IPS-18c (cell line): ENCODE measurements around the gene YLPM1.

Source experiments
- H3K4me3 ChIP-seq: 2 replicates; pipeline ENCODE4 v1.7.0; 2013; ENCODE audit warnings: low read depth, mild to moderate bottlenecking, low read length, moderate library complexity; ENCODE audit not compliant: insufficient read depth
- H3K9me3 ChIP-seq: one replicate; pipeline ENCODE4 v1.6.1; 2013; ENCODE audit warnings: mild to moderate bottlenecking, low read length, moderate library complexity; ENCODE audit not compliant: control insufficient read depth, insufficient read depth

The YLPM1 gene

DNA sequence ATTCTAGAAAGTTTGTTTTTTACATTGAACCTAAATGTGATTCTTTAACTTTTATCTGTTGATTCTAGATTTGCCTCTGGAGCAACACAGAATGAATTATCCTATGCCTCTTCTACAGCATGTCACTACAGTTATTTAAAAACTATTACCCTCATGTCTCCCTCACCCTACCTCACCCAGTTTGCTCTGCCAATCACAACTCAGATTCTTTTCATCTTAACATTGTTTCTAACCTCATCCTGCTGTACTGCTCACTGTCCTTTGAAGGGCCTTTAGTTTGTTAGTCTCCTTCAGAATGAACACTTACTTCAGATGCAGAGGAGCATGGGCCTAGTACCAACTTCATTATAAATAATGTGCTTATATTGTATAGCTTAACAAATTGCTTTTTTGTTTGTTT is 21.5 kb downstream of the YLPM1 start:
- H3K9me3 ChIP-seq = no peaks in the 10 kb centered on the region
- H3K4me3 ChIP-seq = no peak overlapping the region

DNA sequence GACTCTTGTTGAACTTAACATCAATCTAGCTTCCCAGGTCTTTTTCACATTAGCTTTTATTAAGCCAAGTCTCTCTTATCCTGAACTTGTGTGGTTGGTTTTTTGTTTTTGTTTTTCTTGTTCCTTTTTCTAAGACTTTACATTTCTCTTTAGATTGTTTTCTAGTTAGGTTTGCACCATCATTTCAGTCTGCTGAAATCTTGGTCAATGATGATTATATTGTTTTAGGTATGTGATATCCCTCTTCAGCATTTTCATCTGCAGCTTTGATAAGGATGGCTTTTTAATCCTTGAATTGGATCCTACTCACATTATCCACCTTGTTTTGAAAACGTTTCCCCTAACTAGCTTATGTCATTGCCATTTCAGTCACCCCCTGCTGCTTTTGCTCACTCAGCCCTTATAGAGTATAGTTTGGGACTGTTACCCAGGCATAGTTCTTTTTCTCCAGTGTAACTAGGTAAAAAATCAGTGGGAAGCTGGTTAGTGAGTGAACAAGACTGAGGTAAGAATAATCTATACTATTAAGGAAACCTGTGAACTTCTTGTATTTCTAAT is 22.0 kb downstream of the YLPM1 start:
- Histone ChIP-seq H3K9me3 (no peaks in the 10 kb centered on the region), H3K4me3 (no peak overlapping the region)

DNA sequence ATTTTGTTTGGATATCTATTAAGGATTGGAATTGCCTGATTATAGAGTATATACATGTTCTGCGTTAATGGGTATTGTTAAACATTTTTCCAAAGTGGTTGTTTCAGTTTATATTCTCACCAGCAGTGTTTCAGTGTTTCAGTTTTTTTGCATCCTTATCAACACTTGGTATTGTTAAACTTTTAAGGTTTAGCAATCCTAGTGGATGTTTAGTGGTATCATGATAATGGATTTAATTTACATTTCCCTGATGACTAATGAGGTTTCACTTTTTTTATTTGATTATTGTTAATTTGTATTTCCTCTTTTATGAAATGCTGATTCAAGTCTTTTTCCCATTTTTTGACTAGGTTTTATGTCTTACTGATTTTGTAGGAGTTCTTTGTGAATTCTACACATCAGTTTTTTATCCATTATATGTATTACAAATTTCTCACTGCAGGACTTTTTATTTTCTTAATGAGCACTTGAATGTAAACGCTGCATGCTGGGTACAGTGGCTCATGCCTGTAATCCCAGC is 23.7 kb downstream of the YLPM1 start:
- H3K4me3 ChIP-seq = no peak overlapping the region
- no peaks in the 10 kb centered on the region for H3K9me3 ChIP-seq

DNA sequence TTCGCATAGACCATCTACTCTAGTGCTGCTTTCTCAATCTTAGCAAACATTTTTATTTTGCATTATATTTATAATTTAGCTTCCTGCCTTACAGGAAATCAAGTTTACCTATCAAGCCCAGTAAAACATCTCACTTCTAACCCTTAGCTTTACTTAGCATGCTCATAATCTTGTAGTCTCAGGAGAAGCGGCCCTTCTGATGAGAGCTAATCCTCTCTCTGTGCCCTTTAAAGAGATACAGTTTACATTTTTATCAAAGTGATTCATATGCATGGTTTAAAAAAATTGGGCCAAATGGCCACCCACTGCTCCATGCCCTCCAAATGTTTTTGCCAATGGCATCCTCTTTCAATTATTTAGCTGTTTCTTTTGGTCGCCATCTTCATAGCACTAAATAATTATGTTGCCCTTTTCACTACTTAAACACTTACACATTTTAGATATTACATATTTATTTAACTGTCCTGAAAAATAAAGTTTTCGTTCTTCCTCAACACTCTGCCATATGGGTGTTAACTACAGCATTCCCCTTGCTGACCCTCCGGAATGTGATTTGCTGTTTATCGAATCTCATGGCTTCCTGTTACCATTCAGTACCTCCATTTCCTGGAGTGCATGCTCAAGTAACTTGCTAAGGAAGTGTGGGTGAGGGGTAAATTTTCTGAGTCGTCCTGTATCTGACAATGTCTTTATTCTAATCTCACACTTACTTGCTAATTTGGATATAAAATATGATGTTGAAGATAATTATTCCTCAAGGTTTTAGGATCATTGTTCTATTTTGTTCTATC is 29.3 kb downstream of the YLPM1 start:
- no peaks in the 10 kb centered on the region for H3K9me3 ChIP-seq
- H3K4me3 ChIP-seq = no peak overlapping the region

DNA sequence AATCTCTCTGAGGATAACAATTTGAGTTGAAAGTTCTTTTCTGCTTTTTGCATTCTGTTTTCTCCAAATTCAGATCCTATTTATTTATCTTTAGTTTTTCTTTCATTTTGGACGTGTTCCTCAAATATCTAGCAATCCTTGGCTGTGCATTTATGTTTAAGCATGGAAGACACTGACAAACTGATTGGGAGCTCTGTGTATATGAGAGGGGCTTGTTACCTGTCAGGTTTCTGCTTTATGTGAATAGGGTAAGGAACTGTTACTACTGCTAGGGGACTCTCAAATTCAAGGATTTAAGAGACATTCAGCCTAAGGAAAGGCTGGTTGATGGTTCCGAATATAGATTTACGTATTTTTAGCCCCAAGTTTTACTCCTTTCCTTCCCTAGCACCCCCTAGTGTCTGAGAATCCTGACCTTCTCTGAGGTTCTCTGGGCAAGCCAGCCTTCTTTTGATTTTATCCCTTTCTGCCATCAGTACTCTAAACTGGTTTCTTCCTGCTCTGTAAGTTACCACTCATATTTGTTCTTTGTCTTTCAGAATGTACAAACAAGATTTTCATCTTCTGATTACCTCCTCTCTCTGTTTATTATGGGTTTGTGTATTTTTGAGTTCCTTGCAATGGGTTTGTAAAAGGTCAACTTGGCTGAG is 30.5 kb downstream of the YLPM1 start:
- no peak overlapping the region for H3K4me3 ChIP-seq

DNA sequence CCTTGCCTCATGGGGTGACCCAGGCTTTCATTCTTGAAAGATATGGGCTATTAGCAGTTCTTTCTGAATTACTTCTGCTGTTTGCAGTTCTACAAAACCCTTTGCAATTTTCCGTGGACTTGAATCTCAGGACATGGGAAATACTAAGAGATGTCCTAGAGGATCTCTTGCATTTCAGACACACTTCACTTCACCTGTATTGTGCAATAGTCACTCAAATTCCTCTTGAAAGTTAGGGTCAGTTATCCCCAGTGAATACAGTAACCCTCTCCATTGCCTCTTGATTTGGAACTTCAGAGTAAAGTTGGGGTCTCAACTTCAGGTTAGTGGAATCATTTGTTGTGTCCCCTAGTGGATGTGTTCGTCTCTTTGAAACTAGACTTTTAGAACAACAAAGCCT is 31.8 kb downstream of the YLPM1 start:
- no peak overlapping the region for H3K4me3 ChIP-seq
- H3K9me3 ChIP-seq = no peaks in the 10 kb centered on the region

More for the DNA sequence above, 30.5 kb downstream of the YLPM1 start:
- no peaks in the 10 kb centered on the region for H3K9me3 ChIP-seq

DNA sequence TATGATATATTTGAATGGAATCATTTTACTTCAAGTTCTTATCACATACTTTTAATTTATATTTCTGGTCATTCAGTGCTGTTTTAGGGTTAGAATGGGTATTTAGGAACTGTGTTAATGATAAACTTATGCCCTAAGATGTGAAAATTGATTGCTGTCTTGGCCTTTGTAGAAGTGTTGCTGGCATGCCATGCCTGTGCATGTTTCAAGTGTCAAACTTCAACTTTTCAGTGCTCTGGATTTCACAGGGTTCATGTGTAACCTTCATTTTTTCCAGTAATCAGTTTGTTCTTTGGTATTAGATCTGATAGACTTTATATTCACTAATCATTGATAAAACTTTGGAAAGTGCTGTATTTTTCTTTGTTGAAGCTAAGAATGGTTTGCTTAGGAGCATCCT is 36.6 kb downstream of the YLPM1 start:
- Histone ChIP-seq H3K9me3 (no peaks in the 10 kb centered on the region), H3K4me3 (no peak overlapping the region)

DNA sequence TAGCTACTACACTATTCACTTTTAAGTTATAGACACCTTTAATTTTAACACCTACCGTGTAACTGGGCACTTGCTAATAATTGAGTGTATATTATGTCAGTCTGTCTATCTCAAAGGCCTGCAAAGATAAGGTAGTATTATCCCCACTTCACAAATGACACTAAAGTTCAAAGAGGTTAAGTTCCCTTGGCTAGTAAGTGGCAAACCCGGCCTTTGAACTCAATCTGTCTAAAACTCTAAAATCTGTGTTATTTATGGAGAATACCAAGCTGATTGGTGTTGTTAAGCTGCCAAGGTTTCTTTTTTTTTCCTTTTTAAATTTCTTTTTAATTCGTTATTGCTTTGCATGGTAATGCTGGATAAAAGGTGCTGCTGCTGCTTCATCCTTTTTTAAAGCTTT is 37.7 kb downstream of the YLPM1 start:
- Histone ChIP-seq H3K9me3 (no peaks in the 10 kb centered on the region), H3K4me3 (no peak overlapping the region)

DNA sequence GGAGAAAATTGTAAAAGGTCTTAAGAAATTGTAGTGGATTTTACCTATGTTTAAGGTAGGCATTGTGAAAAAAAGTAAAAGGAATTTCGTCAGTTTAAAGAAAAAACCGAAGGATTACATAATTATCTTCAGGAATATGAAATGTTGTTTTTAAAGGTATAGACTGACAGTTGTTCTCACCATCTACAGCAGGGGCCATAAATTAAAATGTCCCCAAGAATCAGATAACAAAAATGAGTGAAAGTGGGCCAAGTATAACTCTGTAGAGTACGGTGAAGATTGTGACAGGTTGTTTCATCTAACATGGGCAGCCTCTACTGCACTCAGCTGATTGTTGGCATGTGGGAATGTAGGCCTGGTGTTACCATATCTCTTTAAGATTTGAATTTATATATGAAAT is 38.3 kb downstream of the YLPM1 start:
- Histone ChIP-seq H3K9me3 (no peaks in the 10 kb centered on the region), H3K4me3 (no peak overlapping the region)

DNA sequence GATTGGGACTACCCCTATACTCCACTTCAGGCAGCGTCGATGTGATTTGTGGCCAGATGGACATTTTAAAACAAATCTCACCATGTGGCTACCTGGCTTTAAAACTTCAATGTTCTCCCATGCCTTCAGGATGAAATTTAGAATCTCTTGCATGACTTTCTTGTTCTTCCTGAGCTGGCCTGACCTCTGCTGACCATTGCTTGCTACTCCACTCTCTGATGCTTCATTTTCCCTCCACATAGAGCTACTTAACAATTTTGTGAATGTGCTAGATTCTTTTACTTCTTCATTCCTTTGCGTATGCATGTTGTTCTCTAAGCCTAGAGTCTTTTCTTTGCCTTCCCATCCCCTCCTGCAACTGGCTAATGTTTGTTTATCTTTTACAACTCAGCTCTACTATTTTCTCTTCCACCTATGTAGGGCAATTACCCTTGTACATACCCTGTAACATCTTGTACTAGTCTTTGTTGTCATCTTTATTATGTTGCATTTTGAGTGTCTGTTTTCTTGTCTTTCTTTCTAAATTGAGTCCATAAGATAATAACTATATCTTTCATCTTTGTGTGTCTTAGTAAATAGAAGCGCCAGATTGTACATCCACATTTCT is 41.2 kb downstream of the YLPM1 start:
- Histone ChIP-seq H3K9me3 (no peaks in the 10 kb centered on the region), H3K4me3 (no peak overlapping the region)

DNA sequence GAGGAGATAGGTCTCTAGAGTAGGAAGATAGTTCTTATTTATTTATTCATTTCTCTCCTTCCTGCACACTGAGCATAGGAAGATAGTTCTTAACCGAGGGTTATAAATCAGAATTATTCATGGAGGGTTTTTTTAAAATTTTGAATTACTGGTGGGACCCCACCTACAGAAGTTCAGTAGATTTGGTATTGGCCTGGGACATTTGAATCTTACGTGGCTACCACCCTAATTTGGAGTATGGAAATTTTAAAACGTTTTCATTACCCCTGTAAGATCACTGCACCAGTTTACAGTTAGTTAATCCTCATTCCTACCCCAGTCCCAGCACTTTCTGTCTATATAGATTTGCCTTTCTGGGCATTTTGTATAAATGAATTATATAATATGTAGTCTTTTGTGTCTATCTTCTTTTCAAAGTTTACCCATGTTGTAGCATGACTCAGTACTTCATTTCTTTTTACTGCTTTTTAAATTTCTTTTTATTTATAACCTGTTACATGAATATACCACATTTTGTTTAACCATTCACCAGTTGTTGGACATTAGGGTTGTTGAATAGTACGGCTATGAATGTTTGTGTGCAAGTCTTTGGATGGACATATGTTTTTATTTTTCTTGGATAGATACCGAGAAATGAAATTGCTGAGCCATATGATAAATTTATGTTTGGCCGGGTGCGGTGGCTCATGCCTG is 44.9 kb downstream of the YLPM1 start:
- Histone ChIP-seq H3K9me3 (no peaks in the 10 kb centered on the region), H3K4me3 (no peak overlapping the region)

DNA sequence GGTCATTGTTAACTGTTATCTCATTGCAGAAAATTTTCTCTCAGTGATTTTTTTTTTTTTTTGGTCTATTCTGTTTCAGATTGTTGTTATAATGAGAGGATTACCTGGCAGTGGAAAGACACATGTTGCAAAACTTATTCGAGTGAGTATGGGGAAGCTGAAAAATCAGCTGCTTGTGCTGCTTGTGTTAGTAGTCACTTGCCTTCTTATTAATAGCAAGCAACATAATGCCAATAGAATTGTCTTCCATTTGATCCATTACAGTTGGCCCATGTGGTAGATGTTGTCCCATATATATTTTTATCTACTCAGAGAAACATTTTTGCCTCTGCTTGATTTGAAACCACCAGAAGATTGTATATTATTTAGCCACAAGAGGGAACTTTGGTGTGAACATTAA is 53.0 kb downstream of the YLPM1 start:
- Histone ChIP-seq H3K9me3 (no peaks in the 10 kb centered on the region), H3K4me3 (no peak overlapping the region)

DNA sequence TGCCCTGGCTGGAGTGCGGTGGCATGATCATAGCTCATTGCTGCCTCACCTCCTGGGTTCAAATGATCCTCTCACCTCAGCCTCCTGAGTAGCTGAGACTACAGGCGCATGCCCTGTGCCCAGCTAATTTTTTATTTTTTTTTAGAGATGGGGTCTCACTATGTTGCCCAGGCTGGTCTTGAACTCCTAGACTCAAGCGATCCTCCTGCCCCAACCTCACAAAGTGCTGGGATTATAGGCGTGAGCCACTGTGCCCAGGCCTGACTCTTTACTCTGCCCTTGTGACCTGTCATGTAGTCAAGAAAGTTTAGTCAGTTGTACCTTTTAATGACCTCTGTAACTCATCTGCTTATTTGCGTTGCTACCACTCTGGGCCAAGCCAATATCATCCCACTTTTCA is 57.2 kb downstream of the YLPM1 start:
- H3K4me3 ChIP-seq = no peak overlapping the region
- no peaks in the 10 kb centered on the region for H3K9me3 ChIP-seq

DNA sequence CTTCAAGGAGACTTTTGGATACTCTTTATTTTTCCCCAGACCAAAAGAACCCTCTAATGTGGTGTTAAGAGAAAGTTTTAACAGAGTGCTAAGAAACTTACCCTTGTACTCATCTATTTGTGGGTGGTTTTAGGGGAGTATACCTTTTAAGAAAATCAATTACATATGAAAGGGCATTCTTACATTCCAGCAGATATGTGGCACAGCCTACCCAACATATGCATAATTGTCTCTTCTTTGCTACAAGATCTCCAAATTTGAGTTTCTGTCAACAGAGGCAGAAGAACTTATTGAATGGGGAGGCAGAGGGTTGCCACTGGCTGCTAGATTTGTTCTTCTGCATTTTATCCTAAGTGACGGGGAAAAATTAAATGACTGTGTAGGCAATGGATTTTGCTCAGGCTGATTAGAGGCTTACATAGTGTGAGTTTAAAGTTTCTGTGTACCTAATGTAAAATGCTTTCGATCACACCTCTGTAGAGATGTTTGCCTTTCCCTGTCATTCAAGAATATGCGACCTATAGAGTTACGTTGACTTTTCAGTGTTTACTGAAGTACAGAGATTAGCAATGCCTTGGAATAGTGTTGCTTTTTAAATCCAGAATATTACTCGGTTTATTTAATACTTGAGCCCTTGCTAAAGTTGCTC is 58.3 kb downstream of the YLPM1 start:
- Histone ChIP-seq H3K4me3 (no peak overlapping the region), H3K9me3 (no peaks in the 10 kb centered on the region)

DNA sequence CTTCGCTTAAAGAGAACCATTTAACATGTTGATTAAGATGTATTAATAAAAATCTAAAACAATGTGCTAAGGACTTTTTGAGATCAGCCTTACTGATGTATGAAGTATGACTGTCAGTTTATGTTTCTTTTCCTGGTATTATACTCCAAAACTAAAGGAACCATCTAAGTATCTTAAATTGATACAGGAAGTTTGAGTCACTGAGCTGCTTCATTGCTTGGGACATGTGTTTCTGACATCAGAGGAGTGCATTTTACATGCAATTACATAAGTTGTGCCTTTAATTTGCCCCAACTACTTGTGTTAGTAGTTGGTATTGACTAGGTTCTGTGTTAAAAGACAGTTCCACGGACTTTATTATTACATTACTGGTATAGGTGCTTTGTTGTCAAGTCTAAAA is 61.9 kb downstream of the YLPM1 start:
- Histone ChIP-seq H3K9me3 (no peaks in the 10 kb centered on the region), H3K4me3 (no peak overlapping the region)

DNA sequence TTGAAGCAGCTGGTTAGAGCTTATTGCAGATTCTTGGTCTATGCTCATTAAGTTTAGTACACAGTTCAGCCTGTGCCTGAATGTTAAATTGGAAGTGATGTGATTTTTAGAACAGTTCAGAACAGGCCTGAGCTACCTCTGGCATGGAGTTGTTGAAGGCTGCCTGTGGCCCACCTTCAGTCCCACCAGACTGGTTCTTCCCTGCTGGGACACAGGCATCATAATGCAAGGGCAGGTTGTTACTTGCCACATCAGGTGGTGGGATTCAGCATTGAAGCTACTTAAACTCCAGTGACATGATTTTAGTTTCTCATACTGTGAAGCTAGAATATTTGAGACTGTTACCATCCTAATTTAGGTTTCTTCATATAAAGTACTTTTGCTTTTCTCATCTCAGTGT is 63.5 kb downstream of the YLPM1 start:
- Histone ChIP-seq H3K9me3 (no peaks in the 10 kb centered on the region), H3K4me3 (no peak overlapping the region)

DNA sequence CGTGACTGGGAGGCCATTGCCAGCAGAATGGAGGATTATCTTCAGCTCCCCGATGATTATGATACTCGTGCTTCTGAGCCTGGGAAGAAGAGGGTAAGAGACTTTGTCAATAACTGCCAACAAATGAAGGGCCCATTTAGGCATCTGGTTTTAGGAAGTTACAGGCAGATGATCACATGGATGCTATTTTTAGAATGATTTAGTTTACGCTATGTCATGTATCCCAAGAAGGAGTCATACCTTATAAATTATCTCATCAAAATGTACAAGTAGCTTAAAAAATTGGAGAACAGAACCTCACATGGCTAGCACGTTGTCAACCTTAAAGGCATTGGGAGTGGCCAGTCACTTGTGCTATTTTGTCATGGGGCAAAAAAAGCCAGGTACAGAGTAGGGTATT is 66.1 kb downstream of the YLPM1 start:
- H3K9me3 ChIP-seq = no peaks in the 10 kb centered on the region
- H3K4me3 ChIP-seq = no peak overlapping the region
